ENCODE measurements around the gene P3R3URF.
A peak's percentile ranks its signal among the peaks of the same experiment; 100 is the strongest.

P3R3URF gene

DNA sequence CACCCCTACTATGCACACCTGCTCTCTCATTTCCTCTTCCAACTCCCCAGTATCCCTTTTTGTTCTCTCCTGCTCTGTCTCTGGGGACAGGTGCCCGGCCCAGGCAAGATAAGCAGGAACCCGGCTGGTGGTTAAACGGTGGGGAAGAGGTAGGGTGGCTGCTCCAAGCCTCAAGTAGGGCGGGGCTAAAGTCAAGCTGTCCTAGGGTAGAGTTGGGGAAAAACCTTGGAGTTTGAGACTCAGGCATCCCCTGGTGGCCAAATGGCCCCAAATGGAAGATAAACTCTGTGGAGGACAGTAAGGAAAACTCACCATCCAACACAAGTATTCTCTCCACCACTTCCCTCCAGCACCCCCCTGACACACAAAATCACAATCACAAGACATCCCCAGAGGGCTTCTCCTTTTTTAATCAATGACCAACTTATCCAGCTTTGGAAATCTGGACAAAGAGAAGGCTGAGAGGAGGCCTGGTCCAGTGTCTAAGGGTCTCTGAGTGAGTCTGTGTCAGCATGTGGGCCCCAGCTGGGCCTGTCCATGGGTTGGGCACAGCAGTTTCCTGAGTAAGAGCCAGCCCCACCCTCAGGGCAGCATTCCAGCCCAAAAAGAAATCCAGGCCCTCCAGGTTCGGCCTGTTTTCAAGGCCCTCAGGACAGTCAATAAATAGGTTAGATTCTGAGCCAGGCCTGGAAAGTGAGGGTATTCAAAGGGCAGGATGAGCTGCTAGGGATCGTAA, 12.2 kb upstream of the P3R3URF start:
- TF ChIP-seq, protein P1, sequence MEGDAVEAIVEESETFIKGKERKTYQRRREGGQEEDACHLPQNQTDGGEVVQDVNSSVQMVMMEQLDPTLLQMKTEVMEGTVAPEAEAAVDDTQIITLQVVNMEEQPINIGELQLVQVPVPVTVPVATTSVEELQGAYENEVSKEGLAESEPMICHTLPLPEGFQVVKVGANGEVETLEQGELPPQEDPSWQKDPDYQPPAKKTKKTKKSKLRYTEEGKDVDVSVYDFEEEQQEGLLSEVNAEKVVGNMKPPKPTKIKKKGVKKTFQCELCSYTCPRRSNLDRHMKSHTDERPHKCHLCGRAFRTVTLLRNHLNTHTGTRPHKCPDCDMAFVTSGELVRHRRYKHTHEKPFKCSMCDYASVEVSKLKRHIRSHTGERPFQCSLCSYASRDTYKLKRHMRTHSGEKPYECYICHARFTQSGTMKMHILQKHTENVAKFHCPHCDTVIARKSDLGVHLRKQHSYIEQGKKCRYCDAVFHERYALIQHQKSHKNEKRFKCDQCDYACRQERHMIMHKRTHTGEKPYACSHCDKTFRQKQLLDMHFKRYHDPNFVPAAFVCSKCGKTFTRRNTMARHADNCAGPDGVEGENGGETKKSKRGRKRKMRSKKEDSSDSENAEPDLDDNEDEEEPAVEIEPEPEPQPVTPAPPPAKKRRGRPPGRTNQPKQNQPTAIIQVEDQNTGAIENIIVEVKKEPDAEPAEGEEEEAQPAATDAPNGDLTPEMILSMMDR (IDR thresholded peaks at IDR 0.05; ENCODE audit: low read length, missing control alignments) = no peak
- DNase-seq (ENCODE audit: low read depth) = no peak

DNA sequence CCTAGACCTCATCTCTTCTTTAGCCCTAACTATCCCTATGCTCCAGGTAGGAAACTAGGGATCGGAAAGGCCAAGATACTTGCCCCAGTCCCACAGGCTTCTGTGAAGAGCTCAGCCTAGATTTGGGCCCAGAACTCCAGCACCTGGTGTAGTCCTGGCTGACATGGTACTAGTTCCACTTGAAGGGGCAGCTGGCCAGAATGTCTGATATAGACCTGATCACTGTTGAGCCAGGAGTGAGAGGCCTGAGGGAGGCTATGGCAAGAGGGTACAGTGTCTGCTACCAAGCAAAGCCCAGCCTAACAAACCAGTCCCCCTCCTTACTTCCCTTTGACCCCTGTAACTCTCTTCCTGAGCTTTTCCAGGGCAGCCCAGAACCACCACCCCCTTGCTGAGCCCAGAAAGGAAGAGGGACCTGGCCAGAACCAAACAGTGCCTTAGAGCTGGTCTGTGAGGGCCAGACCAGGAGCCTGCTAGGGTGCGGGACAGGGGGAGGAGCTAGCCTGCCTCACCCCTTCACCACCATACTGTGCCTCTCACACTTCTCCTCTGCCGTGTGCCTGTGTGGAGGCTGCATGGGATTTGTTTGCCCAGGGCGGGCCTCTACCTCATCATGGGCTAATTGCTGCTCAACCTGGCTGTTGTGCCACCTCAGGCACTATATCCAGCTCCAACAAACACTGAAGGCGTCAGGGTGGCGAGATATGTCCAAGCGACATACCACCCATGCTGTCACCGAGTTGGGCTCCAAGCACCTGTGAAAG, 11.0 kb upstream of the P3R3URF start:
- TF ChIP-seq, protein P1 (IDR thresholded peaks at IDR 0.05; ENCODE audit: low read length, missing control alignments) = no peak
- H3K4me3 ChIP-seq (replicated peaks; ENCODE audit: low read depth, low read length) = no peak overlapping the region
- DNase-seq (ENCODE audit: low read depth) = no peak

More for the DNA sequence above, 12.2 kb upstream of the P3R3URF start:
- no peak overlapping the region for H3K4me3 ChIP-seq (replicated peaks; ENCODE audit: low read depth, low read length)

DNA sequence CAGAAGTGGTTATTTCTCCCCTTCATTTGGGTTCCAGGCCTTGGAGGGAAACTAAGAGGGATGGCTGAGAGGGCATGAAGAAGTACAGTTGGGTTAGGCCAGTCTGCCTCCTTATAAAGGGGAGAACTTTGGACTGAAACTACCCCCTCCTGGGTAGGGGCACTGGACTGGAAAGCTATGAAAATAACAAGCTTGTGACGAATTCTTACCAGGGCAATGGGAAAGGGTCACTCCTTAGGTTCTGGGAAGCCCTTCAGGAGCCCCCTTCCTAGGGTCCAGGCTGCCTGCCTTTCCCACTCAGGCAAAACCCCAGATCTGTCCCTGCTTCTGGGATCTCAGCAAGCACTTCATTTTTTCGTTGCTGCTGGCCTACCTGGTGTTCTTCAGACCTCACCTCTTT, 9.8 kb upstream of the P3R3URF start:
- no peak for DNase-seq (ENCODE audit: low read depth)

DNA sequence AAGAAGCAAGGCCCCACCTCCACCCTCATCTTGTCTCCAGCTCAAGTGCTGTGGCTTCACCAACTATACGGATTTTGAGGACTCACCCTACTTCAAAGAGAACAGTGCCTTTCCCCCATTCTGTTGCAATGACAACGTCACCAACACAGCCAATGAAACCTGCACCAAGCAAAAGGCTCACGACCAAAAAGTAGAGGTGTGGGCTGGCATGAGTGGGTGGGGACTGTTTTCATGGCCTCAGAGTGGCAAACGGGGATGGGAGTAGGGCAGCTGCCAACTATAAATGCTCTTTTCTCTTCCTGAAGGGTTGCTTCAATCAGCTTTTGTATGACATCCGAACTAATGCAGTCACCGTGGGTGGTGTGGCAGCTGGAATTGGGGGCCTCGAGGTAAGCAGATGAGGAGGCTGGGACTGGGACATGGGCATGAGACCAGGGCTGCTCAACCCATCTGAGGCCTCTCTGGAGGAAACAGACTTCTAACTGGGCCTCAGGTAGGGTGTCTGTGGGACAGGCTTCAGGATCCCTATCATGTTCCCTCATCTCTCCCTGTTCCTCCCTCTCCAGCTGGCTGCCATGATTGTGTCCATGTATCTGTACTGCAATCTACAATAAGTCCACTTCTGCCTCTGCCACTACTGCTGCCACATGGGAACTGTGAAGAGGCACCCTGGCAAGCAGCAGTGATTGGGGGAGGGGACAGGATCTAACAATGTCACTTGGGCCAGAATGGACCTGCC, 8.8 kb upstream of the P3R3URF start:
- no peak overlapping the region for H3K4me3 ChIP-seq (replicated peaks; ENCODE audit: low read depth, low read length)
- TF ChIP-seq, protein P1 (IDR thresholded peaks at IDR 0.05; ENCODE audit: low read length, missing control alignments) = no peak
- no peak for DNase-seq (ENCODE audit: low read depth)

More for the DNA sequence above, 9.8 kb upstream of the P3R3URF start:
- TF ChIP-seq, protein P1 (IDR thresholded peaks at IDR 0.05; ENCODE audit: low read length, missing control alignments) = no peak
- H3K4me3 ChIP-seq (replicated peaks; ENCODE audit: low read depth, low read length) = no peak overlapping the region

DNA sequence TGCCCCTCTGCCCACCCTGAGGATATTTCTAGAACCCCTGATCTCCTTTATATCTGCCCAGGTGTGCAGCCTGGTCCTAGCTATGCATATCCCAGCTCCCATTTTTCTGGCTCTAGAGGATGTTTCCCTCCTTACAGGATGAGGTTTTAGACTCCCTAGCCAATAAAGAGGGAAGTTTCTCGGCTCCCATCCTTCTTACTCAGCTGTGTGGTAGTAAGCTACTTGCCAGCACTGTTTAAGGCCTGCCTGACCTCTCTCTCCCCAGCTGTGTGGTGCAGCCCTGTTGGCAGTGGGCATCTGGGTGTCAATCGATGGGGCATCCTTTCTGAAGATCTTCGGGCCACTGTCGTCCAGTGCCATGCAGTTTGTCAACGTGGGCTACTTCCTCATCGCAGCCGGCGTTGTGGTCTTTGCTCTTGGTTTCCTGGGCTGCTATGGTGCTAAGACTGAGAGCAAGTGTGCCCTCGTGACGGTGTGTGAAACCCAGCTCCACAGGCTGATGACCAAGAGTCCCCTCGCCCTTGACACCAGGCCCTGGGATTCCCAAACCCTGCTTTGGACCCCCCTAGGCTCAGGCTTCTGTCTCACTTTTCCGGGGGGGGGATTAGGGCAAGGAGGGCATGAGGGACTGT, 7.8 kb upstream of the P3R3URF start:
- TF ChIP-seq, protein P1 (IDR thresholded peaks at IDR 0.05; ENCODE audit: low read length, missing control alignments) = no peak
- no peak overlapping the region for H3K4me3 ChIP-seq (replicated peaks; ENCODE audit: low read depth, low read length)
- DNase-seq (ENCODE audit: low read depth) = no peak

DNA sequence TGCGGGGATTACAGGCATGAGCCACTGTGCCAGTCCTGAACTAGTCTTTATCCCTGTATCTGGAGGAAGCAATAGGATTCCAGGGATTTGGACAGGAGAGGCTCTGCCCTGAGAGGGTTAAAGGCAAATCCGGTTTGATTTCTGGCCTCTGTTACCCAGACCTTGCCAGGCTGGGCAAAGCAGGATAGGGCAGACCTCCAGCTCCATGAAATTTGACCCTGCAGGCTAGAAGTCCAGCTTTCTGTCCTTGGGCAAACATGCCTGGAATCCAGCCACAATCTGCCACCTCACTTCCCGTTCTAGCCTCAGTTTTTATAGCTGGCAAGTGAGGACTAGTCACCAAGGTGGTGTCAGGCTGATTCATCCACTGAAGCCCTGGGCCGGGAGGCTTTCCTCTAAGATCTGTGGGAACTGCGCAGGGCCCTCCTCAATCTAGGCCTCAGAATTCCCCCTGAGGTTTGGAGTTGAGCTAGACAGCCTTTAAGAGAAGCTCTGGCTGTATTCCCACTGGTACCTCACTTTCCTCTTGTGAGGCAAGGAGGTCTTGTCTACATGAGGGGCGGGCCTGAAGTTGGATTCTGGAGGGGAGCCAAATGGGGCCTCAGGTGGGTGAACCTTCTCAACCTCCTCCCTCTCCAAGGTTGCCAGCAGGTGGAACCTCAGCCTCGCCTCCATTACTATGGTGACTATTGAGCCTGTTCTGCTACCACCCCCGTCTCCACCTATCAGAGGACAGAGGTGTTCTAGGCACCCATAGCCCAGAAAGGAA, 7.0 kb upstream of the P3R3URF start:
- TF ChIP-seq, protein P1 (IDR thresholded peaks at IDR 0.05; ENCODE audit: low read length, missing control alignments) = no peak
- no peak overlapping the region for H3K4me3 ChIP-seq (replicated peaks; ENCODE audit: low read depth, low read length)
- DNase-seq (ENCODE audit: low read depth) = peak; percentile 83

Measured in fibroblast of pulmonary artery (primary cell).